Kidney capillary endothelial cell (primary cell): ENCODE measurements around the gene SLC34A3.

Experiments
- DNase-seq: peaks from one replicate; pipeline ENCODE4 v3.0.0-alpha.2; 2018; ENCODE audit warnings: low spot score

SLC34A3 gene

DNA sequence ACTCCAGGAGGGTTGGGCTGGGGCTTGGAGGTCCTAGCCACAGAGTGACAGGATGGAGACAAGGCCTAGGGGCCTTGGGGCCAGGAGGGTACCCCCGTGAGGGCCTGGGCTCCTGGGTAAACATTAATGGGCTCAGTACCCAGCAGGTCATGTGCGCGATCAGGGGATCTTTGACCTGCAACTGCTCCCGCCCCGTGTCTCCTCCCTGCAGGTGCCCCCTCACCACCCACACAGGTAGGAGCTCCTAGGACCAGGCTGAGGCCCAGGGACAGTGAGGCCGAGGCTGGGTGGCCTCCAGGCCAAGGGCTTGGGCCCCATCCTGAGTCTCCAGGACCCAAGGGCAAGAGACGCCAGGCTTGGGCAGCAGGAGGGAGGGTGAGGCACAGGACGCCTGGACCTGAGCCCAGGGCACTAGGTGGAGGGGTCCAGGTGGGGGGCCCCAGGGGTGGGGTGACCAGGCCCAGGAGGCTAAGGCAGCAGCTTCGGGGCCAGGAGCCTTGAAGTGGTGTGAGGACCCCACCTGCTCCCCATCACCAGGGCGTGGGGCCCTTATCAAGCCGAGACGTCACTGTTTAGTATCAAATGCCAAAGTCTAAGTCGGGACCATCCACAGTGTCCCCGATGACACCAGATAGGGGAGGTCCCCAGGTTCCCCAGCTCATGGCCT lies at the start of gene SLC34A3:
SLC34A3 (plus strand) TSS at position 197 of the 667 bp plus-strand sequence. CDS start 802 bp downstream, outside the sequence.
- DNase-seq = no peak

DNA sequence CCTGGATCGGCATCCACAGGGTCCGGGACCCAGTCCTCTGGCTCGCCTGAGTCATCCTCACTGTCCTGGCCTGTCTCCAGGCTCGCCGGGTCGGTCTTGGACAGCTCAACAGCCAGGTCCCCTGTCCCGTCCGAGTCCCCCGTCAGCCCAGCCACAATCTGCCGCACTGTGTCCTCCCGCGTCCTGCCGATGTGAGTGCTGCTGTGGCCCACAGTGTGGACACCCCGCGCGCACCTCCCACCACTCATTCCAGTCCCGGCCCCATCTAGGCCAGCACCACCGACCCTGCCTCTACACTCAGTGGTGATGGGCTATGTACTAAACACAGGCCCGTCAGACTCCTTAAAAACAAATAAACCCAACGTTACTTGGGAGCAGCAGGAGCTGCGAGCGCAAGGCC lies 49.0 kb upstream of the SLC34A3 start:
- no peak for DNase-seq

DNA sequence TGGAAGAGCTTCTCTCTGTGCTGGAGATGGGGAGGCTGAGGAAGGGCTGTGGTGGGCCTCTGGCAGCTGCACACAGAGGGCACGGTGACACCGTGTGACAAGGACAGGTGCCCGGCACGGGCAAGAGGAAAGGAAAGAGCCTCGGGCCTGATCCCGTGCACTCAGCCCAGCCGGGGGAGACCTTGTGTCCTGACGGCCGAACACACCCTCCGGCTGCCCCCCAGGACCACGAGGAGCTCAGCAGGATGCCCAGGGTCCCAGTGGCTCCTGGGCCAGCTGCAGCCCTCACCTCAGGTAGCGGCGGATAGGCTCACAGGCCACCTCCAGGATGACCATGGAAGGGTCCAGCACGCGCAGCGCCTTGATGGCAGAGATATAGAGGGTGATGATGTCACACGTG lies 47.9 kb upstream of the SLC34A3 start:
- no peak for DNase-seq

DNA sequence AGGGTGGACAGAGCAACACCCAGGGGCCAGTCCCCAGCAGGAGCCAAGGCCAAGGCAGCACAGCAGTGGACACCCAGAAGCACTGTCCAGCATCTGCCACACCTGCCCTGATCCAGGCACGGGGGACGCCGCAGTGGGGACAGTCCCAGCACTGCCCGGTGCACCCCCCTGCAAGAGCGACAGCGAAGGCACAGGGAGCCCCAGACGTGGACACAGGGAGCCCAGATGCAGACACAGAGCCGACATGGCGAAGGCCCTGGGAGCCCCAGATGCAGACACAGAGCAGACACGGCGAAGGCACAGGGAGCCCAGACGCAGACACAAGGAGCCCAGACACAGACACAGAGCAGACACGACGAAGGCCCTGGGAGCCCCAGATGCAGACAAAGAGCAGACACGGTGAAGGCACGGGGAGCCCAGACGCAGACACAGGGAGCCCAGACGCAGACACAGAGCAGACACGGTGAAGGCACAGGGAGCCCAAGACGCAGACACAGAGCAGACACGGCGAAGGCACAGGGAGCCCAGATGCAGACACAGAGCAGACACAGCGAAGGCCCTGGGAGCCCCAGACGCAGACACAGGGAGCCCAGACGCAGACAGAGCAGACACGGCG lies 46.6 kb upstream of the SLC34A3 start:
- DNase-seq = no peak

DNA sequence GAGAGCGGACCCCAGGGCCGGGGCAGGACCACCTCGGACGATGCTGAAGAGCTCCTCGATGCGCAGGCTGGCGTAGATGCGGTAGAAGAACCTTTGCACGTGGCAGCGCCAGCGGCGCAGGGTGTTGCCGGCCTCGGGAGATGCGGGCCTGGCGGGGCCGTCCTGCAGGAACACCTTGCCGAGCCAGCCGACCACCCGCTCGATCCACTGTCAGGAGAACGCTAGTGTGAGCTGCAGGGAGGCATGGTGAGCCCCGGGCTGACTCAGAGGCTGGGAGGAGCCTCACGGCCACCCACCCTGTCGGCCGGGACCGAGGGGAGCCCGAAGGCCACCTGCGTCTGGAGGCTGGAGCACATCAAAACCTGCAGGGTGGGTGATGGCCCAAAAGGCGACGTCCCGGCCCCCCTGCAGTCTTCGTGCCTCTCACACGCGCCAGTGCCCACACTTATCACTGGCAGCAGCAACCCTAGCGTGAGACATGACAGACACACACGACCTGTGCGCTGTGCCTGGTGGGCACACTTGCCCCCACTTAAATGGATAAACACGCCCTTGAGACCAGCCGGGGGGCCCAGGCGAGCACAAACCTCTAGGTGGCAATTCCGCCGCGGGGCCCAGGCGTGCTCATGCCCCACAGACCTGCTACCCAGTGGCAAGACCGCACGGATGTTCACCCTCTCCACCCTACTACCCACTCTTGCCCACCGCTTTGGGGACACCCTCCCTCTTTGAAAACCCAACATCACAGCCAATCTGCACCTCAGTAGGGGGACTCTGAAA lies 45.6 kb upstream of the SLC34A3 start:
- DNase-seq = no peak

DNA sequence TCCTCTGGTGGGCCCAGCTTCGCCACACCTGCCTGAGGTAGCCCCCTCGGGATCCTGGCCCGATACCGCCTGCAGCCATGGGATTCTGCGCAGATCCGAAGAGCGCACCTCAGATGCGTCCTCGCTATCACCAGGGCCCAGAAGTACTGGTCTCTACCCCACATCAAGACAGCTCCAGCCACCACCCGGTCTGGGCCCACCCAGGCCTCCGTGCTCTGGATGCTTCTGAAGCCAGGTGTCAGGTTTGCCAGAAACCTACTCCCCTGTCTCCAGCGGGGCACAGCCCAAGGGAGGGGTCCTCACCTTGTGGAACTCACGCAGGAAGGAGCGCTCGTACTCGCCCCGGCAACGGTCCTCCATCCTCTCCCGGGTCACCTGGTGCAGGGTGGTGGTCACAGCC lies 44.8 kb upstream of the SLC34A3 start:
- DNase-seq = no peak

DNA sequence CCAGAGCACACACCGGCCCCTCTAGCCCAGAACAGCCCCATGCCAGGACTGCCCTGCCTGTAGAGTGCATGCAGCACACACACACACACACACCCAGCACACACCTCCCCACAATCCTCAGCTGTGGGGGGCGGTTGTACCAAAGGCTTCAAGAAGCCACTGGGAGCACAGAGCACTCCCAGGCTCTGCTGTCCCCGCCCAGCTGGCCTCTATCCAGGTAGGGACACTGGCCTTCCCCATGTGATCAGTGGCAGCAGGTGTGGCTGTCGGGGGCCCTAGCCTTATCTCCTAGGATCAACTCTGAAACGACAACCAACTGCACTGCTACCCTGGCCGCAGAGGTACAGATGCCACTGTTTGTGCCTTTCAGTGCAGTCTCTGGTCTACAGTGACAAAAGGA lies 44.3 kb upstream of the SLC34A3 start:
- no peak for DNase-seq

DNA sequence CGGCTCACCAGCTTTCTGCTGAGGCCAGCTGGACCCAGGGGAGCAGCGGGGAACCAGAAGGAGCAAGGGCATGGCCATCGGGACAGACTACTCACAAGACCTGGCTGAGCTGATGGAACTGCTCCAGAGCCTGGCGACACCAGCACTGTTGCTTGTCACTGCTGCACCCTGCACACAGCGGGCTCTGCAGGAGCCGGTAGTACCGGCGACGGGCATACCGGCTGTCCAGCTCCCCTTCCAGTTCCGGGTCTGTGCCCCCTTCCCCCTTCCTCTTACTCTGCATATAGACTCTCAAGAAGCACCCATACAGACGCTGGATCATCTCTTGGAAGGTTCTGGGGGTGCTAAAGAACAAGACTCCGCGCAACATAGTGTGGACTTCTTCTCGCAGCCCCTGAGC lies 43.3 kb upstream of the SLC34A3 start:
- DNase-seq = no peak

DNA sequence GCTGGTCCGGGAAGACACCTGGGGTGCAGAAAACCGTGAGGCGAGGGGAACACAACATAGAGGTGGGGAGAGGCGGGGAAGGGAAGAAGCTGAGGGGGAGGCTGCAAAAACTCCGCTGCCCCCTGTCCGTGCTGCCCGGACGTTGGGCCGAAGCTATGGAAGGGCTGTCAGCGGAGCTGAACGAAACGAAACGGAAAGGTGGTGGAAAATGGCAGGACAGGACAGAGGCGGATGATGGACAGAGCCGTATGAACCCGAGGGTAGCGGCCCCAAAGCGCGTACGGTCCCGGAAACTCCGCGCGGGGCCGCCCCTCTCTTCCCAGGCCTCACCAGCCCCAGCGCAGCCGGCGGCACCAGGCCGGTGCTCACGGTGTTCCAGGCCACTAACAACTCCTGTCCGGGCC lies 42.6 kb upstream of the SLC34A3 start:
- no peak for DNase-seq

DNA sequence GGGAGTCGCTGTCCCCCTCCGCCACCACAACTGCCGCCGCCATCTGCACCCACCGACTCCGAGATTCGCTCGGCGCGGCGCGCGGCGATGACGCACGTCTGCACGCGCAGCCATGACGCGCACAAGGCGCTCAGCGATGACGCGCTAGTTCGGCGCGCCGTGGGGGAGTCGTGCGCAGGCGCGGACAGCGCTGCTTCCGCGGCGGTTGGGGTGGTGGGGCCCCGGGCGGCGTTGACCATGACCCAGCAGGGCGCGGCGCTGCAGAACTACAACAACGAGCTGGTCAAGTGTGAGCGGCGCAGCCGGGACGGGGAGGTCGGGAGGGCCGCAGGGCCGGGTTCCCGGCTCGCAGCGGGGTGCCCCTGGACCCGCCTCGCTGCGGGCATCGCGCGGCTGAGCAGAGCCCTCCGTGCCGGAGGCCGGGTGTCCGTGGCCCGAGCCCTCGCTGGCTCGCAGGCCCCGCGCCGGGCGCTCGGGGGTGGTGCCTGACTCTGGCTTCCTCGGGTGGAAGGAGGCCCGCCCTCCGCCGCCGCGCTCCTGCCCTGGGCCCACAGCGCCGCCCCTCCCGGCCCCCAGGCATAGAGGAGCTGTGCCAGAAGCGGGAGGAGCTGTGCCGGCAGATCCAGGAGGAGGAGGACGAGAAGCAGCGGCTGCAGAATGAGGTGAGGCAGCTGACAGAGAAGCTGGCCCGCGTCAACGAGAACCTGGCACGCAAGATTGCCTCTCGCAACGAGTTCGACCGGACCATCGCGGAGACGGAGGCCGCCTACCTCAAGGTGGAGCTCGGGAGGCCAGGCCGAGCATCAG lies 42.0 kb upstream of the SLC34A3 start, which contains the start of the genes ANAPC2 and SSNA1:
ANAPC2 (minus strand) TSS at position 71 of the 807 bp plus-strand sequence; CDS start at position 43, 28 bp downstream.
SSNA1 (plus strand) TSS at position 187 of the 807 bp plus-strand sequence; CDS start at position 238, 51 bp downstream.
- peak; percentile 91 for DNase-seq

DNA sequence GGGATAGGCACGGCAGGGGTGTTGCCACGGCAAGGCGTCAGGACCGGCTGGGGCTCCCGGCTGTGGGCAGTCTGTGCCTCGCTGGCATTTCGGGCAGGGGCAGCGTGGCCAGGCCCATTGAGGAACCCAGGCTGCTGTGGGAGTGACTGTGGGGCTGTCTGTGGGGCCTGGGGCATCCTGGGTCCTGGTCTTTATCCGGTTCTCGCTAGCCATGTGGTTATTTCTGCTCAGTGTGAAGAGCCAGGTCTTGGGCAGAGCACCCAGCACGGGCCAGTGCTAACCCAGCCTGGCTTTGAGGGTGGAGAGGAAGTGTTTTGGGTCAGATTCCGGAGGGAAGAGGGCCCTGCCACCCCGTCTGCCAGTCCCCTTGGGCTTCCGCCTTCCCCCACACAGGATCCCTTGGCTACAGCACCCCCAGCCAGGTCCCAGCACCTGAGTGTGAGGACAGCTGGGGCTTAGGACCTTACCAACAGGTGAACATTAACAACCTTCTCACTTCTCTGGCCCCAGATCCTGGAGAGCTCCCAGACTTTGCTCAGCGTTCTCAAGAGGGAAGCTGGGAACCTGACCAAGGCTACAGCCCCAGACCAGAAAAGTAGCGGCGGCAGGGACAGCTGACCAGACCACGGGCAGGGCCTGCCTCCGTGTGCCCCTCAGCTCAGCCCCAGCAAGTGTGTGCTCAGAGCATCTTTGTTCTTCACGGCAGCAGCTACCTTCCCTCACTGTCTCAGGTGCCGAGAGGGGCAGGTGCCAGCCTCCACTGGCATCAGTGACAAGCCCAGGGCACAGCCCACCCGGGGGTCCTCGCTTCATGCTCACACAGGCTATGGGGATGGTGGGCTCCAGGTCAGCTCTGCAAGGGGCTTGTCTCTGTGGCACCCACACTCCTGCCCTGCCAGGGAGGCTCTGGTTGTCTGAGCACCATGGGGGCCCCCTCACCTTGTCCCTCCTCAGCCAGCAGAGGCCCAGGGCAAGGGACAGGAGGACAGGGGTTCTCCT lies 41.1 kb upstream of the SLC34A3 start:
- DNase-seq = no peak

DNA sequence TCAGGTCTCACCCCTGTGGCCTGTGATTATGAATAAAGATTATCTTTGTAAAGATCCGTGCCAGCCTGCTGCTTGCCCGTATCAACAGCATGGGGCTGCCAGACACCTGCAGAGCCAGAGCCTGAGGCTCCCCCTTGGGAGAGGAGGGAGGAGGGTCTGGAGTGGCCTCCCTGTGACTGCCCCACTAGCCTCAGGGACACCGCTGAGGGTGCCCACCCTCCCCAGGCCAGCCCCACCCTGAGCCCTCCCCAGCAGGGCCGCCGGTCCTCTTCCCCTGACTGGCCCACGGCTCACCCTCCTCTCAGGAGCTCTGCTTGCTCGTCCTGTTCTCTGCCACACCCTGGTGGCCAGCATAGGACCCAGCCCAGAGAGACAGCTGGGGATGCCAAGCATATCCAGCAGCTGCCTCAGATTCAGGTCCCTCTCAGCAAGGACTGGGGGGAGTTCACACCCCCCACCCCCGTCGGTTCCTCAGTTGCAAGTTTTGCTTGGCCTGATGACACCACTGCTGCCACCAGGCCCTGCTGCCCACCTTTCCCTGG lies 40.3 kb upstream of the SLC34A3 start:
- no peak for DNase-seq

DNA sequence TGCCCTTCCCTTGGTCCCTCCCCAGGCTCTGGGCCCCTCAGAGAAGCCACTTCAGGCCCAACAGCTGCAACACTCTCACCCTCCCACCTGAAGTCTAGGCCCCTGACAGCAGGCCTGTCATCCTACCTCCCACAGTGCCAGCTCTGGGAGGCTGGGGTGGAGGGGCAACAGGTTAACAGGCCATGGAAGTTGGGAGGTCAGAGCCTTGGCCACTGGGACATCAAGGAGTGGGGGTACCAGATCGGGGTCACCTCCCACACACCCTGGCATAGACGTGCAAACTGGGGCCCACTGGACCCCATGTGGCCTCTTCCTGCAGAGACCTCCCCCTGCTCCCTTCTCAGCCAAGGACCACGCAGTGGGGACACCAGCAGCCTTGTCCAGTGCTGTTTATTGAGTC lies 39.5 kb upstream of the SLC34A3 start:
- DNase-seq = no peak

DNA sequence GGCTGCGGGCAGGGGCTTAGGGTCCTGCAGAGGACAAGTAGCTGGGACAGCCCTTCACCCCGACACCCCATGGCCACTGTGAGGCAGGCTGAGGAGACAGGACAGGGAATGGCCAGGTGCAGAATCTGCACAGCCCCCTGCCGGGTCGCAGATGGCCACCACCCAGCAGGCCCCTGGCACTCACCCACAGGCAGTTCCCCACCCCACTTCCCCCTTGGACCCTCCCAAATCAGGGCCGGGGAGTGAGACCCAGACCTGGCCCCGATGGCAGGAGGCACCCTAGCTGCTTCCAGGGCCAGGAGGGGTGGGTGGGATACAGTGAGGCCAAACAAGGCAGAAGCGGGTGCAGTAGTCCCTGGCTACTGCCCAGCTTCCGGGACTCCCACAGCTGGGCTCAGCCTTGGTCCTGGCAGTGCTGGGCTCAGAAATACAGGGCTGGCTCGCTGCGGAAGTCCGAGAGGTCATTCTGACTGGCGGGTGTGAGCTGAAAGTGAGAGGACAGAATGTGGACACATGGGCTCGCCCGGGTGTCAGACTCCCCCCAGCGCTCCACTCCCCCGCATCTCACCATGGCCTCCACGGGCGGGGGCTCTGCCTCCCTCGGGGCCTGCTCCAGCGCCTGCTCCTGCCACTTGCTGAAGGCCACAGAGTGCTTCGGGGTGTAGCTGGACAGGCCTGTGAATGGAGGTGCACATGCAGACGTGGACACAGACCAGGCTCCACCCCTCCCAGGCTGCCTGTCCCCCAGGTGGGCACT lies 38.8 kb upstream of the SLC34A3 start:
- DNase-seq = no peak

DNA sequence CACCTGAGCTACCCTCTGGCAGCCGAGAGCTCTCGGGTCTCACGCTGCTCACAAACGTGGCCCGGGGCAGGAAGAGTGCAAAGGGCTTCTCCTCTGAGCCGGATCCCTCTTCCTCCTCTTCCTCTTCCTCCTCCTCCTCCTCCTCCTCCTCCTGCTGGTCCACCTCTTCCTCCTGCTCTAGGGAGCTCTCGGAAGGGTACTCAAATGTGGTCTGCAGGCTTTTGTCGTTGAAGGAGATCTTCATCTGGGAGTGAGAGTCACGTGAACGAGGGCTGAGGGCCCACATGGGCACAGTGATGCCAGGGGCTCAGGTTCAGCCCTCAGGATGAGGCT lies 38.3 kb upstream of the SLC34A3 start:
- DNase-seq = no peak

DNA sequence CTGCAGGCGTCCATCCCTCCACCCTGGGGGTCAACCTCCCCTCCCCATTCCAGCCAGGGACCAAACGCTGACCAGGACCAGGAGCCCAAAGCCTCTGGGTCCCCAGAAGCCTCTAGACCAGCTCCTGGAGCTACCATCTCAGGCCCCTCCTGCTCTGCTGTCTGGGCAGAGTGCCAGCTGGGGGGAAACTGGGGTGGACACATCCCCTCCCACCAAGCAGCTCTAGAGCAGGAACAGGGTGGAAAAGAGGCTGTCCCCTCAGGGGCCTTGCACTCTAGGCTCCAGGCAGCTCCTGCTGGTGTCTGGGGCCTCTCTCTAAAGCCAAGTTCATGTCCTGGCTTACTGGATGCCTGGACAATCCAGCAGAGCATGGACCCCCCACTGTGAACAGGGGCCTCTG lies 37.8 kb upstream of the SLC34A3 start:
- DNase-seq = no peak

DNA sequence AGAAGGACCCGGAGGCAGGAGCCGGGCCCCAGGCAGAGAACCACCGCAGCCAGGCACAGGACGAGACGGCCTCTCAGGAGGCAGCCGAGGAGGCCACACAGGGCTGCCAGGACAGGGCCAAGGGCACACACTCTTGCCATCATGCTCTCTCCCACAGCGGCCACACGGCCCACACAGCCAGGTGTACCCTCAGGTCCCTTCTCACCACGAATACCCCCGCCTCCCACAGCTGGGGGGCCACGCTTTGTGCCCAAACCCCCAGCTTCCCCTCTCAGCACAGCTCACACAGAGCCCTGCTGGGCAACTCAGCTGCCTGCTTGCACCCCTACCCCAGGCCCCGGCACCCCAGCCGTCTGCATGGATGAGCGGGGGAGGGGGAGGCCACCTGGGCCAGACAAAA lies 36.9 kb upstream of the SLC34A3 start:
- DNase-seq = no peak

DNA sequence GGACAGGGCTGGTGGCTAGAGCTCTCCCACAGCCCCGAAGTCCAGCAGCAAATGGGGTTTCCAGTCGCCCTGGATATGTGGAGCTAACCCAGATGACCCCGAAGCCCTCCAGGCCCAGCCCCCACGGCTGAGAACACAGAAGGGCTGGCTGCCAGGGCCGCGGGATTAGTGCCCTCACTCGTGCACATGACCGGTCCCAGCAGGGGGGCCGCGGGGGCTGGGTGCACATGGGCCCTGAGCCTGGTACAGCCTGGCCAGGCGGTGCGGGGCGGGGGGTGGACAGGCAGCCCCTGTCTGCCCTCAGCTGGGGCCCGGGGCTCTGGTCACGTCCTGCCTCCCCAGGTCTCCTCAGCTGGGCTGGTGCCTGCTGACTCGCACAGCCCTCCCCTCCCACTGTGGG lies 36.3 kb upstream of the SLC34A3 start:
- no peak for DNase-seq

DNA sequence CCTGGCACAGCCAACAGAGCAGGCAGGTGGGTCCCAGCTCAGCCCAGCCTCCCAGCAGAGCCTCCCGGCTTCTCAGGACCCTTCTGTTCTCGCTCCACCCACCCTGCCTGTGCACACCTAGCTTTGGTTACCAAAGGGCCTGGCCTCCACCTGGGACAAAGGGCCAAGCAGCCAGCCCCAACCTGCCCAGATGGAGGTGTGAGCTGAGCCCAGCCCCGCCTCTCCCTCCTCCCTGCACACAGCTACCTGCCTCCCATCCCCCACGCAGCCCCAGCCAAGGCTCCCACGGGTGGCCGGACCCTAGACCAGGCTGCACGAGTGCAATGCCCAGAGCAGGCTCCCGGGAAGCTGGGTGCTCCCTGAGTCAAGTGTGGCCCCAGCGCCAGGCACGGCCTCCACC lies 35.8 kb upstream of the SLC34A3 start:
- no peak for DNase-seq
